HCT116 (cell line): ENCODE results near the gene ZNF496. TPM values are rescaled to one million over a fixed set of nuclear protein-coding genes. Genes with fewer than 3 reads are reported as not detected.

ENCODE experiments used
- ATAC-seq: fragments of 200-7000 bp; cut with Tn5 transposase; 2 replicates; pipeline ENCODE4 v1.9.1; 2020; ENCODE audit warnings: mild to moderate bottlenecking, moderate library complexity
- BruUV-seq: library from RNA; stranded (reverse); fragments of 400-500 nt; replicated peaks from 2 replicates; lab custom pipeline; 2021; lab: Mats Ljungman, UMichigan
- CTCF ChIA-PET: fragments of 300-600 bp; sonication (Branson Sonifier 250); formaldehyde crosslinking; loops from one replicate; lab custom pipeline; 2021; ENCODE audit warnings: antibody characterized with exemption; lab: Charles Lee
- POLR2A ChIA-PET: fragments of 300-600, 350-600 bp; sonication (Branson Sonifier 250); formaldehyde crosslinking; loops from one replicate; lab custom pipeline; 2021; ENCODE audit warnings: antibody characterized with exemption; lab: Charles Lee
- RAD21 ChIA-PET, 2 experiments: fragments of 300-600 bp; sonication (Branson Sonifier 250); formaldehyde crosslinking; loops; one replicate each; lab custom pipeline; 2023; ENCODE audit warnings: low total read pairs in 2 of 2; ENCODE audit not compliant: uncharacterized antibody in 2 of 2, unreplicated experiment in 2 of 2, low non-redundant PET in 1 of 2; lab: Charles Lee
- DNase-seq: peaks from one replicate; pipeline ENCODE4 v3.0.0-alpha.2; 2010; ENCODE audit warnings: low read depth, low spot score
- H2AFZ ChIP-seq: fragments of 200-600 bp; shearing (Covaris generic), sonication (generic); 2 replicates; pipeline ENCODE4 v1.6.1; 2017; ENCODE audit warnings: low read depth, mixed run types, mixed read lengths, antibody characterized with exemption, low read length; ENCODE audit not compliant: poor library complexity, severe bottlenecking
- H3K27ac ChIP-seq: 2 replicates; pipeline ENCODE4 v1.5.1; 2012; ENCODE audit warnings: low read depth, low read length
- H3K27me3 ChIP-seq: fragments of 200-600 bp; sonication (generic); 2 replicates; pipeline ENCODE4 v1.6.1; 2016; ENCODE audit warnings: mixed run types, low read length, mixed read lengths; ENCODE audit not compliant: insufficient read depth
- H3K36me3 ChIP-seq, 2 experiments: fragments of 200-500 bp in 1 of 2; fragments of 200-600 bp in 1 of 2; sonication (Bioruptor generic) in 1 of 2; sonication (generic) in 1 of 2; 2 replicates each; pipeline versions ENCODE4 v1.5.1 to v1.6.1; 2014 to 2016; ENCODE audit warnings: low read length in 2 of 2, inconsistent platforms in 1 of 2, mixed read lengths in 1 of 2, mixed run types in 1 of 2; ENCODE audit not compliant: insufficient read depth in 2 of 2, control insufficient read depth in 1 of 2
- H3K4me1 ChIP-seq, 2 experiments: fragments of 200-600 bp in 1 of 2; sonication (generic) in 1 of 2; 2 replicates each; pipeline versions ENCODE4 v1.5.1 to v1.6.1; 2012 to 2017; ENCODE audit warnings: low read length in 2 of 2, inconsistent platforms in 1 of 2, mild to moderate bottlenecking in 1 of 2, mixed read lengths in 1 of 2, mixed run types in 1 of 2, moderate library complexity in 1 of 2; ENCODE audit not compliant: insufficient read depth in 2 of 2, control insufficient read depth in 1 of 2
- H3K4me2 ChIP-seq: fragments of 200-600 bp; sonication (generic); 2 replicates; pipeline ENCODE4 v1.6.1; 2017; ENCODE audit warnings: mixed run types, low read length, mixed read lengths
- H3K4me3 ChIP-seq, 2 experiments: fragments of 200-600 bp in 1 of 2; sonication (generic) in 1 of 2; replicated peaks in 1 of 2; 2 replicates each; pipeline ENCODE4 v1.5.1; 2011 to 2016; ENCODE audit warnings: low read length in 2 of 2, control low read depth in 1 of 2, low read depth in 1 of 2, mild to moderate bottlenecking in 1 of 2, mixed read lengths in 1 of 2, mixed run types in 1 of 2
- H3K79me2 ChIP-seq: fragments of 200-600 bp; sonication (generic); 2 replicates; pipeline ENCODE4 v1.6.1; 2017; ENCODE audit warnings: mild to moderate bottlenecking, mixed run types, low read length, moderate library complexity, mixed read lengths; ENCODE audit not compliant: insufficient read depth
- H3K9ac ChIP-seq: fragments of 200-600 bp; sonication (generic); 2 replicates; pipeline ENCODE4 v1.6.1; 2016; ENCODE audit warnings: low read length, mixed read lengths
- H3K9me2 ChIP-seq: fragments of 200-600 bp; sonication (generic), shearing (Covaris generic); 2 replicates; pipeline ENCODE4 v1.6.1; 2017; ENCODE audit warnings: mixed run types, mild to moderate bottlenecking, moderate library complexity; ENCODE audit not compliant: insufficient read depth
- H3K9me3 ChIP-seq, 2 experiments: fragments of 200-500 bp in 1 of 2; fragments of 200-600 bp in 1 of 2; sonication (Bioruptor generic) in 1 of 2; sonication (generic) in 1 of 2; 2 replicates each; pipeline ENCODE4 v1.6.1; 2014 to 2017; ENCODE audit warnings: low read length in 2 of 2, mixed read lengths in 2 of 2, inconsistent platforms in 1 of 2, low read depth in 1 of 2, mild to moderate bottlenecking in 1 of 2, mixed run types in 1 of 2, moderate library complexity in 1 of 2; ENCODE audit not compliant: control insufficient read depth in 1 of 2, insufficient read depth in 1 of 2
- H4K20me1 ChIP-seq: fragments of 200-600 bp; sonication (generic), shearing (Covaris generic); 2 replicates; pipeline ENCODE4 v1.6.1; 2017; ENCODE audit warnings: mixed run types, mild to moderate bottlenecking, moderate library complexity; ENCODE audit not compliant: insufficient read depth
- CEBPB ChIP-seq: IDR thresholded peaks from 2 replicates; pipeline ENCODE4 v1.6.1; 2012; ENCODE audit warnings: low read depth
- EGR1 ChIP-seq: IDR thresholded peaks from 2 replicates; pipeline ENCODE4 v1.6.1; 2012; ENCODE audit warnings: low read depth
- FOSL1 ChIP-seq: IDR thresholded peaks from 2 replicates; pipeline ENCODE4 v1.6.1; 2012; ENCODE audit warnings: low read depth
- JUND ChIP-seq: IDR thresholded peaks from 2 replicates; pipeline ENCODE4 v1.6.1; 2012
- POLR2A ChIP-seq: IDR thresholded peaks from 2 replicates; pipeline ENCODE4 v1.7.0; 2011; ENCODE audit warnings: borderline replicate concordance; ENCODE audit not compliant: insufficient read depth, insufficient read length; ENCODE audit errors: extremely low read depth
- SIN3A ChIP-seq: IDR thresholded peaks from 2 replicates; pipeline ENCODE4 v1.6.1; 2012; ENCODE audit warnings: low read depth
- SP1 ChIP-seq: IDR thresholded peaks from 2 replicates; pipeline ENCODE4 v1.6.1; 2012; ENCODE audit warnings: low read depth
- ZFX ChIP-seq: fragments of 450-650 bp; IDR thresholded peaks from 2 replicates; pipeline ENCODE4 v1.6.1; 2017
- intact Hi-C: fragments of 100-400 bp; cut with micrococcal nuclease; formaldehyde crosslinking; loops from 2 replicates; pipeline ENCODE4 v1.10.0; 2022
- total RNA-seq: library from RNA; stranded (reverse); gene quantifications from one replicate; pipeline ENCODE4 v1.2.1, GENCODE V29; 2021; ENCODE audit not compliant: unreplicated experiment
- TF ChIP-seq, protein P1 (sequence below): IDR thresholded peaks from 2 replicates; pipeline ENCODE4 v1.6.1; 2011; ENCODE audit warnings: mild to moderate bottlenecking, low read length, moderate library complexity; ENCODE audit not compliant: insufficient replicate concordance; ENCODE audit errors: extremely low read depth

The ZNF496 gene
- total RNA-seq, 1 experiment from 2014 or later, result 37.4 TPM

DNA sequence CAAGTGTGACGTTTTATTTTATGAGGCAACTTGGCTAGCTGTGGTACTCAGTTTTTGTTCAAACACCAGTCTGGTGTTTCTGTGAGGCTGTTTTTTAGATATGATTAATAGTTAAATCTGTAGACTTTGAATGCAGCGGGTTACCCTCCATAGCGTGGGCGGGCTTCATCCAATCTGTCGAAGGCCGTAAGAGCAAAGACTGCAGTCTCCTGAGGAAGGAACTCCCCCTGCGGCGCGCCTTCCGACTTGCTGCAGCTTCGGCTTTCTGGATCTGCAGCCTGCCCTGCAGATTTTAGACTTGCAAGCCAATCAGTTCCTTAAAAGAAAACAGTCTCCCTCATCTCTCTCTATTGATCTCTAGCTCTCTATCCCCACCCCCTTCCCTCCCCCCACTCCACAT, 4.2 kb upstream of the ZNF496 start:
- H3K4me2 ChIP-seq, result no peak overlapping the region
- TF ChIP-seq POLR2A, result no peak
- TF ChIP-seq SP1, result no peak
- no peak for TF ChIP-seq JUND
- TF ChIP-seq ZFX, result no peak
- no peak for TF ChIP-seq SIN3A
- TF ChIP-seq FOSL1, result no peak
- no peak for TF ChIP-seq EGR1
- TF ChIP-seq, protein P1, sequence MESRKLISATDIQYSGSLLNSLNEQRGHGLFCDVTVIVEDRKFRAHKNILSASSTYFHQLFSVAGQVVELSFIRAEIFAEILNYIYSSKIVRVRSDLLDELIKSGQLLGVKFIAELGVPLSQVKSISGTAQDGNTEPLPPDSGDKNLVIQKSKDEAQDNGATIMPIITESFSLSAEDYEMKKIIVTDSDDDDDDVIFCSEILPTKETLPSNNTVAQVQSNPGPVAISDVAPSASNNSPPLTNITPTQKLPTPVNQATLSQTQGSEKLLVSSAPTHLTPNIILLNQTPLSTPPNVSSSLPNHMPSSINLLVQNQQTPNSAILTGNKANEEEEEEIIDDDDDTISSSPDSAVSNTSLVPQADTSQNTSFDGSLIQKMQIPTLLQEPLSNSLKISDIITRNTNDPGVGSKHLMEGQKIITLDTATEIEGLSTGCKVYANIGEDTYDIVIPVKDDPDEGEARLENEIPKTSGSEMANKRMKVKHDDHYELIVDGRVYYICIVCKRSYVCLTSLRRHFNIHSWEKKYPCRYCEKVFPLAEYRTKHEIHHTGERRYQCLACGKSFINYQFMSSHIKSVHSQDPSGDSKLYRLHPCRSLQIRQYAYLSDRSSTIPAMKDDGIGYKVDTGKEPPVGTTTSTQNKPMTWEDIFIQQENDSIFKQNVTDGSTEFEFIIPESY, result no peak
- TF ChIP-seq CEBPB, result no peak
- ChIA-PET CTCF (no interaction called here), POLR2A (no interaction called here), RAD21 (no interaction called here)
- H3K27ac ChIP-seq, result no peak overlapping the region
- H3K27me3 ChIP-seq, result no peaks in the 10 kb centered on the region
- H4K20me1 ChIP-seq, result no peaks in the 10 kb centered on the region
- H3K4me3 ChIP-seq, result no peak overlapping the region
- ATAC-seq (no peak), DNase-seq (no peak)
- H3K9me3 ChIP-seq, result no peaks in the 10 kb centered on the region
- intact Hi-C loops, result no loop called here
- H3K9ac ChIP-seq, result no peak overlapping the region
- H3K4me1 ChIP-seq, result peaks cover 9 to 21% of the 10 kb centered on the region in 2 experiments
- peaks cover 58% of the 10 kb centered on the region for H3K79me2 ChIP-seq
- no peaks in the 10 kb centered on the region for H3K9me2 ChIP-seq
- BruUV-seq, result no TSS peak
- H3K36me3 ChIP-seq, result no peaks in the 10 kb centered on the region
- H2AFZ ChIP-seq, result no peak overlapping the region
